Erythroblast (primary cell): Measurements from ENCODE around the gene ATXN7L1.

Source experiments
- GATA1 ChIP-seq: IDR thresholded peaks from 2 replicates; pipeline ENCODE4 v1.6.1; 2011; ENCODE audit warnings: low read depth, mild to moderate bottlenecking, control low read depth, low read length, moderate library complexity
- POLR2A ChIP-seq: IDR thresholded peaks from 2 replicates; pipeline ENCODE4 v1.6.1; 2011; ENCODE audit warnings: mild to moderate bottlenecking, low read length

GRCh38 chr7:105829681-105830322 lies 46.6 kb downstream of the ATXN7L1 start:
- TF ChIP-seq POLR2A (no peak), GATA1 (no peak)
